Measurements from ENCODE around the gene CFAP58. TPM values are rescaled to one million over a fixed set of nuclear protein-coding genes. Genes with fewer than 3 reads are reported as not detected.

CFAP58 gene
- total RNA-seq, 2 donors from 2014 or later, result 3.5 to 4.8 TPM

DNA sequence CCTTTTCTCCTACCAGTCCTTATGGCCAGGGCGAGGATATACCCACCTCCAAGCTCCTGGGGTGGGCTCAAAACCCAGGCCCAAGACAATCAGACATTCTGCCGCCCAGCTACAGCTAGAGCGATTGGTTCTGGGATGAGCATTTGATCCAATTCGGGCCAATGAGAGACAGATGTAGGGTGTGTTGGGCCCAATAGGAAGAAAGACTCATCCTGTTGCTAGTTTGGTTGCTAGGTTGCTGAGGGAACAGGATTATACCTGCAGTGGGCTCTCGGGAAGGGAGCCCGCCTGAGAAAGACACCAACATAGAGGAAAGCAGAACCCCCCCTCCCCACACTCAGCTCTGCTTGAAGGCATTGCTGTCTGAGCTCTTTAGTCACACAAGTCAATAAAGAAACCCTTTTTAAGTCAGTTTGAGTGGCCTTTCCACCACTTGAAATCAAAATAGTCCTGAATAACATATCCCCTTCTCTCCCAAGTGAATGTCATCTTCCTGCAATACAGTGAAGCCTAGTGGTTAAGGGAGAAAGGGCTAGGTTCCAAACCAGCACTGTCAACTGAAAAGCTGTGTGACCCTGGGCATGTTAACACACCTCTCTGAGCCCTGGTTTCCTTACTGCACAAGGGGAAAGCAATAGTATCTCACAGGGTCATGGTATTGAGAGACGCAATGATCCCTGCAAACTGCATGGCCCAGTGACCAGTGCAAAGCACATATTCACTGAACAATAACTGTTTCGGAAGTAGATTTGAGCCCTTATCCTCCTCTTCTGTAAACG is 37.1 kb upstream of the CFAP58 start:
- TF ChIP-seq, protein P1, sequence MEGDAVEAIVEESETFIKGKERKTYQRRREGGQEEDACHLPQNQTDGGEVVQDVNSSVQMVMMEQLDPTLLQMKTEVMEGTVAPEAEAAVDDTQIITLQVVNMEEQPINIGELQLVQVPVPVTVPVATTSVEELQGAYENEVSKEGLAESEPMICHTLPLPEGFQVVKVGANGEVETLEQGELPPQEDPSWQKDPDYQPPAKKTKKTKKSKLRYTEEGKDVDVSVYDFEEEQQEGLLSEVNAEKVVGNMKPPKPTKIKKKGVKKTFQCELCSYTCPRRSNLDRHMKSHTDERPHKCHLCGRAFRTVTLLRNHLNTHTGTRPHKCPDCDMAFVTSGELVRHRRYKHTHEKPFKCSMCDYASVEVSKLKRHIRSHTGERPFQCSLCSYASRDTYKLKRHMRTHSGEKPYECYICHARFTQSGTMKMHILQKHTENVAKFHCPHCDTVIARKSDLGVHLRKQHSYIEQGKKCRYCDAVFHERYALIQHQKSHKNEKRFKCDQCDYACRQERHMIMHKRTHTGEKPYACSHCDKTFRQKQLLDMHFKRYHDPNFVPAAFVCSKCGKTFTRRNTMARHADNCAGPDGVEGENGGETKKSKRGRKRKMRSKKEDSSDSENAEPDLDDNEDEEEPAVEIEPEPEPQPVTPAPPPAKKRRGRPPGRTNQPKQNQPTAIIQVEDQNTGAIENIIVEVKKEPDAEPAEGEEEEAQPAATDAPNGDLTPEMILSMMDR (IDR thresholded peaks at IDR 0.05), result no peak
- H3K27ac ChIP-seq, result peak overlapping the region; percentile 99 to 100
- no peaks in the 10 kb centered on the region for H3K9me3 ChIP-seq
- H3K27me3 ChIP-seq, result no peaks in the 10 kb centered on the region
- H3K4me3 ChIP-seq, result no peak overlapping the region
- DNase-seq (ENCODE audit: low spot score), result no peak
- peaks cover 44% of the 10 kb centered on the region for H3K36me3 ChIP-seq
- H3K4me1 ChIP-seq, result peaks cover 0 to 82% of the 10 kb centered on the region in 2 donors

DNA sequence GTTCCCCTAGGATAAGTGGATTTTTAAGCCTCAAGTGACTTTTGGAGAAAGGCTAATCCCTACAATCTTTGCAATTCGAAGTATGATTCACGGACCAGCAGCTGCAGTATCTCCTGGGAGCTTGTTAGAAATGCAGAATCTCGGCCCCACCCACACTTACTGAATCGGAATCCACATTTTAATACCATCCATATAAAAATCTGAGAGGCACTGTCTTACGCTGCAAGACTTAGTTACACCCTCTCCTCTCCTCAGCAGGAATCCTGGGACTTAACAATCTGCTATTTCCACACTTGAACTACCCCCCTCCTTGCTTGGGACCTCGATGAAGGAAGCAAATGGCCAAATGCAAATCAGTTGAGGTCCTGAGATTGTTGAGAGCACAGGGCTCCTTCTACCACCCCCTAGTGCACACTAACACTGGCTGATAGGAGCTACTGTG is 36.3 kb upstream of the CFAP58 start:
- H3K27ac ChIP-seq, result peak overlapping the region; percentile 99 to 100
- peaks cover 36% of the 10 kb centered on the region for H3K36me3 ChIP-seq
- no peak for DNase-seq (ENCODE audit: low spot score)
- TF ChIP-seq, protein P1 (IDR thresholded peaks at IDR 0.05), result no peak
- peaks cover 0 to 82% of the 10 kb centered on the region in 2 donors for H3K4me1 ChIP-seq
- H3K9me3 ChIP-seq, result no peaks in the 10 kb centered on the region
- H3K27me3 ChIP-seq, result no peaks in the 10 kb centered on the region
- H3K4me3 ChIP-seq, result no peak overlapping the region

DNA sequence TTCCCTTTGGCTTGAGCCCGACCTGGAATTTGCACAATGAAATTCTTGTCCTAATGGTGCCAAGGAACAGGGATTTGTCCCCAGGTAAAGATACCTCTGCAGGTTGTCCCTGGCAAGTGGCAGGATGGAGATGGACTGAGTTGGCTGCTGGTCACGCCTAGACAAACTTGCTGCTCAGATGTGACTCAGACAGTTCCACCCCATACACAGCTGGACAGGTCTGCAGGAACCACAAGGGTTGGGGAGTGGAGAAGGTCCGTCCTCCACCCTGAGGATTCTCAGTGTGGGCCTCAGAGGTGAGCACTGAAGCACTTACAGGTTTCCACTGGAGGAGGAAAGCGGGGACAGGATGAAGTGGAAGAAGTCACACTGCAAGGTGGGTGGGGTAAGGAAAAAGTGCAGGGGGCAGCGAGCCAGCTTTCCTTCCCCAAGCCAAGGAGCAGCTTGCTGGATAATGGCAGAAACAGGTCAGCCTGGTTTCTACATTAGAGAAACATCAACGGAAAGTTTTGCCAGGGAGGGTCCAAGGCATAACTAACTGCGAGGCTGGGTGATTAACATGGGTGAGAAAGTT is 35.8 kb upstream of the CFAP58 start:
- H3K4me1 ChIP-seq, result peaks cover 0 to 82% of the 10 kb centered on the region in 2 donors
- H3K27me3 ChIP-seq, result no peaks in the 10 kb centered on the region
- H3K27ac ChIP-seq, result peak overlapping the region; percentile 99 to 100
- H3K9me3 ChIP-seq, result no peaks in the 10 kb centered on the region
- TF ChIP-seq, protein P1 (IDR thresholded peaks at IDR 0.05), result no peak
- DNase-seq (ENCODE audit: low spot score), result no peak
- H3K36me3 ChIP-seq, result peaks cover 30% of the 10 kb centered on the region
- no peak overlapping the region for H3K4me3 ChIP-seq

DNA sequence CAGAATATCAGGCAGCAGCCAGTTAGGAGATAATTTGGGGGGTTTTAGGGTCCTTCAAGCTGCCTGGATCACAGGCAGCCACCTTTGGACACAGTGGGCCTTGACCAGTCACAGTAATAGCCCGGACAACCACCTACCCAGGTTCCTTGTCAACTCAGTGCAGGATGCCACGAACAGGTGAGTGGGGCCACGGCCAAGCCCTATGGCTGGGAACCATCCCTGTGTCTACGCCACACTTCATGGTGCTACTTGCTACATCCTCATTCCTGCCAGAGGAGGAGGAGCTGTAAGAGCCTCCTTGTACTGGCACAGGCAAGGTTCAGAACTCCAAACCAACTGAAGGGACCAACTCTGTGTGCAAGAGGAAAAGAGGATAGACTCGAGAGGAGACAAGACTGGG is 35.3 kb upstream of the CFAP58 start:
- no peak for DNase-seq (ENCODE audit: low spot score)
- TF ChIP-seq, protein P1 (IDR thresholded peaks at IDR 0.05), result no peak
- no peaks in the 10 kb centered on the region for H3K27me3 ChIP-seq
- no peak overlapping the region for H3K4me3 ChIP-seq
- no peaks in the 10 kb centered on the region for H3K9me3 ChIP-seq
- peaks cover 0 to 82% of the 10 kb centered on the region in 2 donors for H3K4me1 ChIP-seq
- peak overlapping the region; percentile 99 to 100 for H3K27ac ChIP-seq
- peaks cover 25% of the 10 kb centered on the region for H3K36me3 ChIP-seq

DNA sequence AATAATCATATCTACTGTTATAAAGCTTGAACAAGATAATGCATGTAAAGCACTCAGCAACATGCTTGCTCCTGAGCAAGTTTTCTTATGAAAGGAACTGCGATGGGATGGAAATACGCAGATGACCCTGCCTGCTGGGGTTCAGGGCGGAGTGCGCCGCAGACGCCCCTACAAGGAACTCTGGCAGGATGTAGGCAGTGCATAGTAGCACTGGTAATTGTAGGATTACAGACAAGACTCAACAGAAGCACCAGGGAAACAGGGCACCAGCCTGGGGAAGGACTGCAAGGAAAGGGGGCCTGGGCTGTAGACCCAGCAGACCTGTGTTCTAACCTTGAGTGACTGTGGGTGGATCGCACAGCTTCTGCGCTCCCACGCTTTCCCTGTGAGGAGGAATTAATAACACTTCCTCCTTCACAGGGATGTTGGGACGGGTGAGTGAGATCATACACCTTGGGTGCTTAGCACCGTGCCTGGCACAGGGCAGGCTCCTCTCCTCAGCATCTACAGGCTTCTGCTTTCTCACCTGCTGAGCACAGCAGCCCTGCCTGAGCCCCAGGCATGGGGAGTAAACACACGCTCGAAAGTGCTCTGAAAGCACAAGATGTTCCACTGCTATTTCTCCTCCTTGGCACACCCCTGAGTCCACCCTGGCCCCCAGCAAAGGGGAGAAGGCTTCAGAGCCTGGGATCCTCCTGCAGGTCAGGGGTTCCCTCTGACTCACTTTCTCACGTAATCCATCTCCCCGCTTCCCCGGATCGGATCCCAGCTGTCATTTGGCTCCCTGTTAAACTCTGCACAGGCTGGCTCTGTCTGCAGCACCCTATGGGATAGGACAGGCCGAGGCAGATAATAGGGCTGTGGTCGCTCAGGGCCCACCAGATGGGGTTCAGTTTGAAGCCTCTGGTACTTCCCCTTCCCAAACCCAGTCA is 34.6 kb upstream of the CFAP58 start:
- H3K27me3 ChIP-seq, result no peaks in the 10 kb centered on the region
- DNase-seq (ENCODE audit: low spot score), result no peak
- H3K4me1 ChIP-seq, result peaks cover 0 to 82% of the 10 kb centered on the region in 2 donors

More for the DNA sequence above, 34.6 kb upstream of the CFAP58 start:
- H3K4me3 ChIP-seq, result no peak overlapping the region
- TF ChIP-seq, protein P1 (IDR thresholded peaks at IDR 0.05), result no peak
- peak overlapping the region; percentile 99 to 100 for H3K27ac ChIP-seq
- peaks cover 23% of the 10 kb centered on the region for H3K36me3 ChIP-seq
- no peaks in the 10 kb centered on the region for H3K9me3 ChIP-seq

Measured in right atrium auricular region (tissue), 2 donors.